Measurements from ENCODE around the gene ING1.

DNA sequence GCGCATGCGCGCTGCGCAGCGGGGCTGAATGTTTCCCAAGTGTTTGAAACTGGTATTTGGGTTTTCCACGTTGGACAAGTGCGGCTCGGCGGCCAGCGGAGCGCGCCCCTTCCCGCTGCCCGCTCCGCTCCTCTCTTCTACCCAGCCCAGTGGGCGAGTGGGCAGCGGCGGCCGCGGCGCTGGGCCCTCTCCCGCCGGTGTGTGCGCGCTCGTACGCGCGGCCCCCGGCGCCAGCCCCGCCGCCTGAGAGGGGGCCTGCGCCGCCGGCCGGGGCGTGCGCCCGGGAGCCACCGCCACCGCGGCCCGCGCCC is at the start of gene ING1:
- TF ChIP-seq, protein P1, sequence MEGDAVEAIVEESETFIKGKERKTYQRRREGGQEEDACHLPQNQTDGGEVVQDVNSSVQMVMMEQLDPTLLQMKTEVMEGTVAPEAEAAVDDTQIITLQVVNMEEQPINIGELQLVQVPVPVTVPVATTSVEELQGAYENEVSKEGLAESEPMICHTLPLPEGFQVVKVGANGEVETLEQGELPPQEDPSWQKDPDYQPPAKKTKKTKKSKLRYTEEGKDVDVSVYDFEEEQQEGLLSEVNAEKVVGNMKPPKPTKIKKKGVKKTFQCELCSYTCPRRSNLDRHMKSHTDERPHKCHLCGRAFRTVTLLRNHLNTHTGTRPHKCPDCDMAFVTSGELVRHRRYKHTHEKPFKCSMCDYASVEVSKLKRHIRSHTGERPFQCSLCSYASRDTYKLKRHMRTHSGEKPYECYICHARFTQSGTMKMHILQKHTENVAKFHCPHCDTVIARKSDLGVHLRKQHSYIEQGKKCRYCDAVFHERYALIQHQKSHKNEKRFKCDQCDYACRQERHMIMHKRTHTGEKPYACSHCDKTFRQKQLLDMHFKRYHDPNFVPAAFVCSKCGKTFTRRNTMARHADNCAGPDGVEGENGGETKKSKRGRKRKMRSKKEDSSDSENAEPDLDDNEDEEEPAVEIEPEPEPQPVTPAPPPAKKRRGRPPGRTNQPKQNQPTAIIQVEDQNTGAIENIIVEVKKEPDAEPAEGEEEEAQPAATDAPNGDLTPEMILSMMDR (optimal IDR thresholded peaks at IDR 0.05 in 1 of 3, IDR thresholded peaks at IDR 0.05 in 1 of 3, conservative IDR thresholded peaks at IDR 0.05 in 1 of 3; ENCODE audit: extremely low read depth in 1 of 3, insufficient read depth in 2 of 3, low read length in 3 of 3) = no peak
- TF ChIP-seq EZH2 (IDR thresholded peaks at IDR 0.05; ENCODE audit: low read length) = no peak

All from keratinocyte (primary cell).